GM23248 (cell line): Measurements from ENCODE around the gene TAF10.

Experiments used
- EZH2 ChIP-seq: fragments of 200-600 bp; sonication (generic); IDR thresholded peaks from 2 replicates; pipeline ENCODE4 v1.6.1; 2018; ENCODE audit warnings: antibody characterized with exemption, mild to moderate bottlenecking; ENCODE audit not compliant: insufficient read depth, poor library complexity, severe bottlenecking
- EZH2phosphoT487 ChIP-seq: fragments of 200-600 bp; sonication (generic); IDR thresholded peaks from 2 replicates; pipeline ENCODE4 v1.6.1; 2018; ENCODE audit warnings: antibody characterized with exemption, moderate library complexity, mild to moderate bottlenecking, low read depth; ENCODE audit not compliant: insufficient read depth

- TF ChIP-seq EZH2 (no peak), EZH2phosphoT487 (no peak)
These were observed 20.4 kb upstream of the TAF10 start for GRCh38 chr11:6632116-6633073.
